Activated CD4-positive, alpha-beta T cell treated with anti-CD3 and anti-CD28 coated beads, Interleukin-10, Interleukin-2, amounts not matched to agents 100 ng/mL and 50 ng/mL, durations not matched to agents 16 hours and 8 hours (primary cell): ENCODE results near the gene SLC43A3.

ENCODE experiments used
- DNase-seq: peaks from one replicate; pipeline ENCODE4 v3.0.0-alpha.2; 2020

Gene SLC43A3

GRCh38 chr11:57426929-57427726 is at the start of gene SLC43A3:
TSS of gene SLC43A3 (minus strand) at chr11:57427121. CDS start at chr11:57426172, 949 bp downstream.
- peak; percentile 92 for DNase-seq

GRCh38 chr11:57476047-57476756 is 49.3 kb upstream of the SLC43A3 start:
- DNase-seq, result peak; percentile 13

- DNase-seq, result no peak
Observed at GRCh38 chr11:57475671-57476046, 48.7 kb upstream of the SLC43A3 start.

GRCh38 chr11:57475191-57475590 is 48.3 kb upstream of the SLC43A3 start:
- DNase-seq, result no peak

GRCh38 chr11:57474803-57475115 is 47.8 kb upstream of the SLC43A3 start:
- DNase-seq, result no peak

GRCh38 chr11:57474017-57474802 is 47.3 kb upstream of the SLC43A3 start:
- peak; percentile 60 for DNase-seq

GRCh38 chr11:57473285-57473841 is 46.4 kb upstream of the SLC43A3 start:
- no peak for DNase-seq

- no peak for DNase-seq
Observed at GRCh38 chr11:57471496-57471895, 44.6 kb upstream of the SLC43A3 start.

GRCh38 chr11:57469268-57469667 is 42.3 kb upstream of the SLC43A3 start:
- DNase-seq, result no peak

GRCh38 chr11:57468276-57468675 is 41.4 kb upstream of the SLC43A3 start:
- no peak for DNase-seq

GRCh38 chr11:57467508-57468157 is 40.7 kb upstream of the SLC43A3 start:
- no peak for DNase-seq

- no peak for DNase-seq
Observed at GRCh38 chr11:57466680-57467079, 39.8 kb upstream of the SLC43A3 start.

GRCh38 chr11:57464539-57465181 is 37.7 kb upstream of the SLC43A3 start:
- no peak for DNase-seq

- no peak for DNase-seq
Observed at GRCh38 chr11:57463671-57464538, 37.0 kb upstream of the SLC43A3 start.

GRCh38 chr11:57462597-57462996 is 35.7 kb upstream of the SLC43A3 start:
- no peak for DNase-seq

GRCh38 chr11:57461841-57462489 is 35.0 kb upstream of the SLC43A3 start:
- no peak for DNase-seq

GRCh38 chr11:57460758-57461749 is 34.1 kb upstream of the SLC43A3 start:
- DNase-seq, result no peak

GRCh38 chr11:57460022-57460757 is 33.3 kb upstream of the SLC43A3 start, which contains the start of gene RTN4RL2:
TSS of gene RTN4RL2 (plus strand) at chr11:57460528. CDS start at chr11:57460866, 338 bp downstream.
- DNase-seq, result peak; percentile 67
